Measurements from ENCODE around the gene MUC12. TPM values are rescaled to one million over a fixed set of nuclear protein-coding genes. Genes with fewer than 3 reads are reported as not detected.

MUC12 gene
- total and polyA plus RNA-seq, 2 of the 8 experiments (the other 6 are each of a cell fraction or from before 2014, with no cell fraction given) = 7.7 to 16.2 TPM

DNA sequence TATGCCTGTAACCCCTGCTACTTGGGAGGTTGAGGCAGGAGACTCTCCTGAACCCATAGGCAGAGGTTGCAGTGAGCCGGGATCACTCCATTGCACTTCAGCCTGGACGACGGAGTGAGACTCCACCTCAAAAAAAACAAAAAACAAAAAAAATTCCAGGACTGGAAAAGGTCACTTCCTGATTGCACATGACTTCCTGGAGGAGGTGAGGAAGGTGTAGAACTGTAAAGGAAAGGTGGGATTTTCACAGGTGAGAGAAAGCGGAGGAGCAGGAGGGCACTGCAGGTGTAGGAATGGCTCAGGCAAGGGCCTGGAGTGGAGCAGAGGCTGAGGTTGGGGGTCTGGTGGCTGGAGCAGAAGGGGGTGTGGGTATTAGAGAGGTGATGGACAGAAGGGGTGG lies 23.3 kb upstream of the MUC12 start:
- no peaks in the 10 kb centered on the region for H3K79me1 ChIP-seq (ENCODE audit: low read depth, low read length)
- H3K36me3 ChIP-seq (ENCODE audit: control insufficient read depth in 2 of 4, insufficient read depth in 4 of 4, low read length in 3 of 4) = no peaks in the 10 kb centered on the region
- no peaks in the 10 kb centered on the region for H3K79me2 ChIP-seq (ENCODE audit: control insufficient read depth in 1 of 2, insufficient read depth in 2 of 2, low read length in 2 of 2)
- no peaks in the 10 kb centered on the region; a peak in 3 of 7 replicates for H3K27me3 ChIP-seq (replicated peaks in 1 of 4; ENCODE audit: control insufficient read depth in 3 of 4, extremely low read depth in 1 of 4, insufficient read depth in 3 of 4, low read length in 3 of 4)
- no peak overlapping the region for H4K8ac ChIP-seq (ENCODE audit: extremely low read depth, insufficient read depth, low read length)
- FAIRE-seq = no peak
- peaks cover 2% of the 10 kb centered on the region; the same call in 1 of the 2 replicates for H3K23me2 ChIP-seq (ENCODE audit: low read depth, low read length)
- ChIA-PET POLR2A (ENCODE audit: partially characterized antibody) (interaction anchor here (0.5 to 1.6 kb wide), 3 partner anchors 11 to 199 kb away, joined by 3 to 5 read pairs (median 4); no protein-coding TSS in a partner anchor), CTCF (ENCODE audit: partially characterized antibody) (interaction anchor here (0.5 to 1.6 kb wide), 4 partner anchors 11 to 46 kb away, joined by 3 to 6 read pairs (median 4); no protein-coding TSS in a partner anchor)
- peak overlapping the region; percentile 76; the same call in 1 of the 2 replicates for H2BK12ac ChIP-seq (ENCODE audit: low read depth, low read length)
- no peak overlapping the region for H3K4me3 ChIP-seq (ENCODE audit: extremely low read depth in 1 of 4, insufficient read depth in 2 of 4, low read depth in 3 of 4, low read length in 4 of 4)
- H2BK120ac ChIP-seq (replicated peaks; ENCODE audit: low read depth, low read length) = no peak overlapping the region
- peak overlapping the region; percentile 81; the same call in 1 of the 2 replicates for H2BK5ac ChIP-seq (ENCODE audit: low read depth, low read length)
- no peaks in the 10 kb centered on the region for H4K20me1 ChIP-seq (replicated peaks in 1 of 2; ENCODE audit: control insufficient read depth in 1 of 2, insufficient read depth in 2 of 2, low read length in 2 of 2)
- H3K4me2 ChIP-seq (ENCODE audit: insufficient read depth in 1 of 2, low read depth in 2 of 2, low read length in 2 of 2) = no peak overlapping the region
- no peak overlapping the region for H2BK20ac ChIP-seq (ENCODE audit: low read length)
- H3K27ac ChIP-seq (ENCODE audit: low read depth, low read length) = no peak overlapping the region
- no peak overlapping the region for H4K91ac ChIP-seq (replicated peaks; ENCODE audit: insufficient read length, low read length)
- H3K14ac ChIP-seq (ENCODE audit: insufficient read length) = no peak overlapping the region
- H2BK15ac ChIP-seq (ENCODE audit: low read length) = no peak overlapping the region
- no peak overlapping the region for H4K5ac ChIP-seq (ENCODE audit: insufficient read length, low read depth, low read length)
- H3K4ac ChIP-seq (replicated peaks; ENCODE audit: insufficient read length, low read depth, low read length) = peak overlapping the region; percentile 19
- DNase-seq (ENCODE audit: low read depth in 1 of 2, low spot score in 2 of 2) = no peak
- no peak overlapping the region for H3K56ac ChIP-seq (replicated peaks; ENCODE audit: insufficient read length, low read depth, low read length)
- H3K9ac ChIP-seq (replicated peaks in 1 of 4; ENCODE audit: extremely low read depth in 1 of 4, low read depth in 3 of 4, low read length in 3 of 4) = no peak overlapping the region
- peaks cover 2 to 4% of the 10 kb centered on the region in 2 experiments; a peak in 2 of 4 replicates for H3K9me3 ChIP-seq (ENCODE audit: insufficient read depth in 2 of 2, low read depth in 1 of 2, low read length in 1 of 2)
- peaks cover 9 to 26% (median 22%) of the 10 kb centered on the region in 4 experiments for H3K4me1 ChIP-seq (replicated peaks in 1 of 4; ENCODE audit: control insufficient read depth in 3 of 4, insufficient read depth in 4 of 4, low read length in 3 of 4)
- no peak for TF ChIP-seq HDAC2 (IDR thresholded peaks at IDR 0.05; ENCODE audit: borderline replicate concordance in 1 of 2, low read depth in 2 of 2, low read length in 2 of 2)
- TF ChIP-seq YY1 (IDR thresholded peaks at IDR 0.05; ENCODE audit: low read depth, low read length) = no peak
- TF ChIP-seq KDM5A (IDR thresholded peaks at IDR 0.05; ENCODE audit: low read length) = no peak
- TF ChIP-seq, protein P1, sequence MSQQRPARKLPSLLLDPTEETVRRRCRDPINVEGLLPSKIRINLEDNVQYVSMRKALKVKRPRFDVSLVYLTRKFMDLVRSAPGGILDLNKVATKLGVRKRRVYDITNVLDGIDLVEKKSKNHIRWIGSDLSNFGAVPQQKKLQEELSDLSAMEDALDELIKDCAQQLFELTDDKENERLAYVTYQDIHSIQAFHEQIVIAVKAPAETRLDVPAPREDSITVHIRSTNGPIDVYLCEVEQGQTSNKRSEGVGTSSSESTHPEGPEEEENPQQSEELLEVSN (IDR thresholded peaks at IDR 0.05) = no peak
- TF ChIP-seq, protein P2, sequence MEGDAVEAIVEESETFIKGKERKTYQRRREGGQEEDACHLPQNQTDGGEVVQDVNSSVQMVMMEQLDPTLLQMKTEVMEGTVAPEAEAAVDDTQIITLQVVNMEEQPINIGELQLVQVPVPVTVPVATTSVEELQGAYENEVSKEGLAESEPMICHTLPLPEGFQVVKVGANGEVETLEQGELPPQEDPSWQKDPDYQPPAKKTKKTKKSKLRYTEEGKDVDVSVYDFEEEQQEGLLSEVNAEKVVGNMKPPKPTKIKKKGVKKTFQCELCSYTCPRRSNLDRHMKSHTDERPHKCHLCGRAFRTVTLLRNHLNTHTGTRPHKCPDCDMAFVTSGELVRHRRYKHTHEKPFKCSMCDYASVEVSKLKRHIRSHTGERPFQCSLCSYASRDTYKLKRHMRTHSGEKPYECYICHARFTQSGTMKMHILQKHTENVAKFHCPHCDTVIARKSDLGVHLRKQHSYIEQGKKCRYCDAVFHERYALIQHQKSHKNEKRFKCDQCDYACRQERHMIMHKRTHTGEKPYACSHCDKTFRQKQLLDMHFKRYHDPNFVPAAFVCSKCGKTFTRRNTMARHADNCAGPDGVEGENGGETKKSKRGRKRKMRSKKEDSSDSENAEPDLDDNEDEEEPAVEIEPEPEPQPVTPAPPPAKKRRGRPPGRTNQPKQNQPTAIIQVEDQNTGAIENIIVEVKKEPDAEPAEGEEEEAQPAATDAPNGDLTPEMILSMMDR (IDR thresholded peaks at IDR 0.05; ENCODE audit: control extremely low read depth in 1 of 3, insufficient read depth in 1 of 3, low read depth in 1 of 3, low read length in 3 of 3) = no peak
- TF ChIP-seq MAFK (IDR thresholded peaks at IDR 0.05; ENCODE audit: low read depth, low read length) = no peak
- no peak for TF ChIP-seq BACH1 (IDR thresholded peaks at IDR 0.05; ENCODE audit: low read length)
- TF ChIP-seq CBX5 (IDR thresholded peaks at IDR 0.05; ENCODE audit: low read depth, low read length) = no peak
- H3K18ac ChIP-seq (ENCODE audit: extremely low read depth, low read length) = no peak overlapping the region; the same call in 1 of the 2 replicates
- H2AFZ ChIP-seq (ENCODE audit: low read length) = no peak overlapping the region
- peak overlapping the region; percentile 85; the same call in 1 of the 2 replicates for H2AK5ac ChIP-seq (ENCODE audit: low read depth, low read length)
- H3K23ac ChIP-seq (ENCODE audit: insufficient read length) = no peak overlapping the region
- 90% methylated on average over 4 of the region's 4 CpGs; no CpG with 5 or more reads in 1 of the 2 experiments for WGBS, 2 experiments (ENCODE audit: extremely low coverage in 1 of 2, insufficient coverage in 1 of 2, insufficient read length in 1 of 2, insufficient replicate concordance in 2 of 2, low coverage in 1 of 2, low lambda C conversion rate in 2 of 2, missing lambda C conversion rate in 1 of 2)
